IPS DF 4.7 (cell line): ENCODE measurements around the gene HSF4.

Experiments
- DNase-seq: peaks from one replicate; pipeline ENCODE4 v3.0.0-alpha.2; 2013; ENCODE audit warnings: low spot score; ENCODE audit errors: extremely low read depth

HSF4 gene

GRCh38 chr16:67183627-67184452, 19.3 kb downstream of the HSF4 start, which contains the start of gene MATCAP1:
MATCAP1 (minus strand) TSS chr16:67183963; CDS start chr16:67180610, 3,353 bp downstream.
- DNase-seq, result no peak

DNA sequence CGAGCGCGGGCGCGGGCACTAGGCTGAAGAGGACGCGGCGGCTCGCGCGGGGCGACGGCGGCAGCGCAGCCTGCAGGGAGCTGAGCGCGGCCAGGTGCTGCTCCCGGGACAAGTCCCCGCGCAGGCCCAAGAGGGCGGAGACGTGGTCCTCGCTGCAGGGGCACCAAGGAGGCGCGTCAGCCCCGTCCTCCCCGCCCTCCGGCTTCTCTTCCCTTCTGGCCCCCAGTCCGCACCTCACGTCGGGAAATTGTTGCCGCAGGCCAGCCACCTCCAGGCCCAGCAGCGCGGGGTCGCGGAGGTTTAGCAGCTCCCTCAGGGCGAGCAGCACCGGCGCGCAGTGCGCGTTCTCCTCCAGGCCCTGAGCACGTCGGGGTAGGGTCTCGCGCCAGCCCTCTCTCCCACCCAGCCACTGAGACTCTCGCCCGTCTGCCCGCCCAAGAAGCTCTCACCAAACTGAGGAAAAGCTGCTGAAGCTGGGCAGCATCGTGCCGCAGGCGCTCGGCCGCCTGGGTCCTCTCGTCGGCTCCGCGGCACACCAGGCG, 20.0 kb downstream of the HSF4 start:
- no peak for DNase-seq

- DNase-seq, result no peak
These were observed 20.6 kb downstream of the HSF4 start for GRCh38 chr16:67184995-67185650.

- DNase-seq, result no peak
These were observed 21.1 kb downstream of the HSF4 start for GRCh38 chr16:67185651-67186134.

GRCh38 chr16:67186550-67186950, 22.0 kb downstream of the HSF4 start:
- no peak for DNase-seq

GRCh38 chr16:67187175-67187890, 22.8 kb downstream of the HSF4 start:
- no peak for DNase-seq

- no peak for DNase-seq
These were observed 23.8 kb downstream of the HSF4 start for GRCh38 chr16:67188323-67188722.

DNA sequence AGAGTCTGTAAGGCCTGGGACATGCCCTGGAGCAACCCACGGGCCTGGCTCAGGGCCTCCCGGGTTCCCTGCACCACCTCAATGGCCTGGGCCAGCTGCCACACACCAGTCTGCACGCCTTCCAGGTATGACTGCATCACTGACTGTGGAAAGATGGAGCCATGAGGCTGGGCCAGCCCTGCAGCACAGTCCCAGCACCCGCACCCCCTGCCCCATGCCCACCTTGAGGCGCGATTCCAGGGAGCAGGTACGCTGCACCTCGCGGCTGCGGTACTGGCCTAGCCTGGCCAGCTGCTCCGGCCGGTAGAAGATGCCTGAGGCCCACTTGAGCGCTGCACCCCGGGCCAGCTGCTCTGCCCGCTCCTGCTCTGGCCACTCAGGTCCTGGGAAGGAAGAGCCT, 24.3 kb downstream of the HSF4 start:
- DNase-seq, result no peak

DNA sequence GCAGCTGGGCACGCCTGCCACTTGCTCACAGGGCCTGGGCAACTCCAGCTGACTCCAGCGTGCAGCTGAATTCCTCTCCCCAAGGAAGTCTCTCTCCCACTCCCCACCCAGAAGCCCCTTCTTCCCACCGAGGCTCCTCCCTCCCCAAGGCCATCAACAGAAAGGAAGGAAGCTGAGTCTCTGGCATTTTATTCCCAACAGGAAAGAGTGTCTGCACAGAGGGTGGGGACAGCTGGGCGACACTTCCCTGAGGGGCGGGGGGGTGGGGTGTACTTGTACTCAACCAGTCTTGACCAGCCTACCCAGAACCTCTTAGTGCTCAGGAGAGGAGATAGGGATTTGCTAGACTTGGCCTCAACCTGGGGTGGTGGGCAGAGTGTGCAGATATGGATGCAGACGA, 25.5 kb downstream of the HSF4 start, which contains the start of gene EXOC3L1:
Gene EXOC3L1, minus strand, starts transcription at position 96 of the 400 bp plus-strand sequence. CDS start 460 bp downstream, outside the sequence.
- DNase-seq, result no peak

- DNase-seq, result no peak
These were observed 26.2 kb downstream of the HSF4 start for GRCh38 chr16:67190448-67191399.

DNA sequence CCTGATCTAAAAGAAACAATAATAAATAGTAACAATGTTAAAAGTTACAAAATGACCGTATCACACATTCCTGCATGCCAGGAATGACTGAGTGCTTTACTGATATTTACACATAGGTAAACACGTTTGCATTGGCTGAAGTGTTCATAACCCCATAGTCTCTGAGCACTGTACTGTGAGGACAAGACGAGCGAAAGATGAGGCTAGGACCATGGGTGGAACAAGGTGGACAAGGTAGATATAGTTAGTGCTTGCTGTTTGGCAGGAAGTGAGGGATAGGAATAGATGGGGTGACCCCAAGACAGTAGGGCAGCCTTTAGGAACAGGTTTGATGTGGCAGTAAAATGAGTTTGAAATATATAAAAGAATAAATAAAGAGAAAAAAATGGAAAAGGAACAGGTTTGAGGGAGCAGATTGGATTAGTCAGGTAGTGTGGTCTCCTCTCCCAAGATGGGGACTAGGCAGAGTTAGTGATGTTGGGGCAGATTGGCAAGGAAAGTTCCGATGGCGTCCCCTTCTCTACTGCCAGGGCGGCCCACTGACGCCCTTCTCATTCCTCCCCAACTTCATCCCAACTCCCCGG, 27.0 kb downstream of the HSF4 start:
- DNase-seq, result no peak

DNA sequence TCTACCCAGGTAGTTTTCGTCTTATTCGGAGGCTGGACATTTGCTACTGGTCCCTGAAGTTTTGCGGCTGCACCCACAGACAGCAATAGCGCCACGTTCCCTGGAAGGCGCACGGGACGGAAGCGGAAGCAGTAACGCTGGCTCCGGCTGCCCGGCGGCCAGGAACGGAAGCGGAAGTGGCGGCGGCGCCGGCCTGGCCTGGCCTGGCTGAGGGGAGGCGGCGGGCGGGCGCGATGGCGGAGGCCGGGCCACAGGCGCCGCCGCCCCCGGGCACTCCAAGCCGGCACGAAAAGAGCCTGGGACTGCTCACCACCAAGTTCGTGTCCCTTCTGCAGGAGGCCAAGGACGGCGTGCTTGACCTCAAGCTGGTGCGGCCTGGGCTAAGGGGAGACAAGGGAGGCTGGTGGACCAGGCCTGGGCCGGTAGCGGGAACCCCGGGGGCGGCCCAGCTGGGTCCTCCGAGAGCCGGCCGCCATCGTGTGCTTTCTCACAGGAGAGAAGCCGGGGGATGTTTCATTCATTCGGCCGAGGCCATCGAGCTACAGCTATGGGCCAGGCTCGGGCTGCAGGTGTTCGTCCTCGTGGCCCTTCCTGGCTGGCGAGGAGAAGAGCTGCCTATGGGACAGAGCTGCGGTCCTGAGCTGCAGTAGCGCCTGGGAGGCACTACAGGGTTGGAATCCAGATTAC, 27.6 kb downstream of the HSF4 start, which contains the start of gene E2F4:
Gene E2F4, plus strand, starts transcription at position 161 of the 687 bp plus-strand sequence. Its CDS starts 73 bp downstream, at position 234.
- DNase-seq, result no peak

- DNase-seq, result no peak
These were observed 28.3 kb downstream of the HSF4 start for GRCh38 chr16:67192781-67193361.

DNA sequence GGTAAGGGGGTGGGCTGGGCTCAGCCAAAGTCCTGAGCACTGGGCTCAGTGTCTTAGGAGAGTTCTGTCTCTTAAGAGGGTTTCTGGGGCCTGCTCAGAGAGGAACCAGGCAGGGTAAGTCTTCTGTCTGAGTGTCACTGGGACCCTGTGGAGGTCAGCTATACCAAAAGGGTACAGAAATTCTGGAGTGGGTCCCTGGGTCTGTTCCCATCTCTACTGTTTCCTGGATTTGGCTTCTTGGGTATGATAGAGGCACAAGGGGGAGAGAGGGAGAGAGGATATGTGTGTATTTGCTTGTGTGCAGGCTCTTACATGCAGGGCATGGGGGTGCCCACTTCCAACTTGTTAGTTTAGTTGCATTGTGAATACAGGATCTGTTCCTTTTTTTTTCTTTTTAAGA, 29.0 kb downstream of the HSF4 start:
- DNase-seq, result no peak

DNA sequence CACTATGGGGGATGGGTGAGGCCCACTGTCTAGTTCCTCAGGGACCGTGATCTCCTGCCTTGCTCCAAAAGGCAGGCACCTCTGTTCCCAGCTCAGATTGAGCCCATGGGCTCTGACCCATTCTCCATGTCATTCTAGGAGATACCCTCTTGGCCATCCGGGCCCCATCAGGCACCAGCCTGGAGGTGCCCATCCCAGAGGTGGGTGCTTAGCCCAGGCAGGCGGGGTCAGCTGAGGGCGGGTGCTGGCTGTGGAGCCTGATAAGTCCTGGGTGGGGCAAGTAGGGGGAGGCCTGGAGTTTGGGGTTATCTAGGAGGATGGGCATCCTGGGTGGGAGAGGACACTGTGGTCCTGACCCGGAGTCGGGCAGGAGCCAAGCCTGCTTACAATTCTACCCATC, 29.7 kb downstream of the HSF4 start:
- no peak for DNase-seq

- DNase-seq, result no peak
These were observed 31.1 kb downstream of the HSF4 start for GRCh38 chr16:67195676-67196075.

GRCh38 chr16:67196881-67197280, 32.3 kb downstream of the HSF4 start:
- DNase-seq, result no peak

GRCh38 chr16:67197704-67198103, 33.2 kb downstream of the HSF4 start:
- DNase-seq, result no peak

- no peak for DNase-seq
These were observed 33.7 kb downstream of the HSF4 start for GRCh38 chr16:67198238-67198734.
